Stomach (tissue), 4 donors: ENCODE measurements around the gene HTR2B.

ENCODE experiments used
- EP300 ChIP-seq: sonication (generic); formaldehyde crosslinking; IDR thresholded peaks from one replicate; pipeline ENCODE4 v1.6.1; 2017; ENCODE audit warnings: antibody characterized with exemption
- POLR2A ChIP-seq, 4 donors: fragments of 450-650 bp; IDR thresholded peaks; one replicate each; pipeline ENCODE4 v1.6.1; 2016; ENCODE audit warnings: antibody characterized with exemption in 4 of 4, control low read depth in 2 of 4, mild to moderate bottlenecking in 1 of 4, moderate library complexity in 1 of 4
- POLR2AphosphoS5 ChIP-seq, 3 donors: sonication (generic); formaldehyde crosslinking; IDR thresholded peaks; one replicate each; pipeline ENCODE4 v1.6.1; 2016; ENCODE audit warnings: antibody characterized with exemption in 3 of 3
- TF ChIP-seq, protein P1 (sequence below), 7 experiments: fragments of 450-650 bp in 4 of 7; fragments of 200-600 bp in 3 of 7; sonication (generic) in 3 of 7; IDR thresholded peaks; one replicate each; pipeline ENCODE4 v1.5.1; 2016 to 2019; ENCODE audit warnings: antibody characterized with exemption in 7 of 7, control low read depth in 2 of 7, mild to moderate bottlenecking in 1 of 7

DNA sequence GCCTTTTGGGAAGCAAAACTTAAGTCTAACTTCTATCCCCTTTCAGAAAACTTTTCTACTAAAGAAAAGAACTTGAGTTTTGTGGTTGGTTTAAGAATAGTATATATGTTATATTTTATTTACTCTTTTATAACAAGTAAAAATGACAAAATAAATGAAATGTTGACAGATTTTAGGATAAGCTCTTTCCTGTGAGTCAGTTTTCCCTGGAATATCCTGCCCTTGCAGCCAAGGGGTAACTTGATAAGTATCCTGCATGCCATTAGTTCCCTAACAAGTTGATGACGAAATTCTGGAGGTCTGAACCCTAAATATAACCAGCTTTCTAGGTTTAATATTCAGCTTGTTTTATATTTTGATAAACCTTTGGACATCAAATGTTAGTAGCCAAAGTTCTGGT is 7.3 kb upstream of the HTR2B start:
- TF ChIP-seq, protein P1, sequence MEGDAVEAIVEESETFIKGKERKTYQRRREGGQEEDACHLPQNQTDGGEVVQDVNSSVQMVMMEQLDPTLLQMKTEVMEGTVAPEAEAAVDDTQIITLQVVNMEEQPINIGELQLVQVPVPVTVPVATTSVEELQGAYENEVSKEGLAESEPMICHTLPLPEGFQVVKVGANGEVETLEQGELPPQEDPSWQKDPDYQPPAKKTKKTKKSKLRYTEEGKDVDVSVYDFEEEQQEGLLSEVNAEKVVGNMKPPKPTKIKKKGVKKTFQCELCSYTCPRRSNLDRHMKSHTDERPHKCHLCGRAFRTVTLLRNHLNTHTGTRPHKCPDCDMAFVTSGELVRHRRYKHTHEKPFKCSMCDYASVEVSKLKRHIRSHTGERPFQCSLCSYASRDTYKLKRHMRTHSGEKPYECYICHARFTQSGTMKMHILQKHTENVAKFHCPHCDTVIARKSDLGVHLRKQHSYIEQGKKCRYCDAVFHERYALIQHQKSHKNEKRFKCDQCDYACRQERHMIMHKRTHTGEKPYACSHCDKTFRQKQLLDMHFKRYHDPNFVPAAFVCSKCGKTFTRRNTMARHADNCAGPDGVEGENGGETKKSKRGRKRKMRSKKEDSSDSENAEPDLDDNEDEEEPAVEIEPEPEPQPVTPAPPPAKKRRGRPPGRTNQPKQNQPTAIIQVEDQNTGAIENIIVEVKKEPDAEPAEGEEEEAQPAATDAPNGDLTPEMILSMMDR (IDR thresholded peaks at IDR 0.05): no peak
- no peak for TF ChIP-seq POLR2AphosphoS5 (IDR thresholded peaks at IDR 0.05)
- TF ChIP-seq POLR2A (IDR thresholded peaks at IDR 0.05): no peak
- TF ChIP-seq EP300: no peak
